Fibroblast of skin of right biceps (primary cell): ENCODE data around the gene CXCL8.
A peak's percentile ranks its signal among the peaks of the same experiment; 100 is the strongest.
"Not testable (repeated sequence)": the region's sequence is repeated elsewhere in the genome, so short reads cannot be mapped to it uniquely, and the experiment has no call there.

Experiments
- DNase-seq: peaks from one replicate; pipeline ENCODE4 v3.0.0-alpha.2; 2013

The CXCL8 gene

DNA sequence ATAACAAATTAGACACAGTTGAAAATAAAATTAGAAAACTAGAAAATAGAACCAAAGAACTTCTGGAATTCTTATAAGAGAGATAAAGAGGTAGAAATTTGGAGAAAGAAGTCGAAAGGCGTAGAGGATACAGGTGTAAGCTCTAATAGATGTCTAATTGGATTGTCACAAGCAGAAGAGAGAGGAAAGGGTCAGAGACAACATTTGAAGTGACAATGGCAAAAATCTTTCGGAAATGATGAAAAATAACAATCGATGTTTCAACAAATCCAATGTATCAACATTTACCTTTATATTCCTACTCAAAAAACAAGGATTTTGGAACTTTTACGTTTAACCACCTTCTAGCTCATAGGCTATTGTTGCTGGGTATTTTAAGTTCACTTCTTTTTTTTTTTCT lies 3.8 kb downstream of the CXCL8 start:
- DNase-seq: no peak

DNA sequence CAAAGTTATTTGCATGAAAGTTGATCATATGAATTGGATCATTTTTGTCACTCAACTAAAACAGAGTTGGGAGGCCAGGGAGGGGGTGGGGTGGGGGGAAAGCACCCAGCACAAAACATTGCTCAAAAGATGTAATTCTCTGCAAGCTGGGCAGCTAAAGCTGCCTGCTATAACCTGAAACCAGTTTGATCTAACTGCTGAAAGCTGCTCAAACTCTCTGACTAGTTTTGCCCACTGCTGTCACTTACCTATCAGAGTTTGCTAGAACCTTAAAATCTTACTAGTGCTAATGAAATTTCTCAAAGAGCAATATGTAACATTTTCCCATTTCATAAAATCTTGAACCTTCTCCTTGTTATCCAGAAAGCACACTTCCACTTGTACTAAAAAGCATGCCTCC lies 10.4 kb downstream of the CXCL8 start:
- DNase-seq: no peak

DNA sequence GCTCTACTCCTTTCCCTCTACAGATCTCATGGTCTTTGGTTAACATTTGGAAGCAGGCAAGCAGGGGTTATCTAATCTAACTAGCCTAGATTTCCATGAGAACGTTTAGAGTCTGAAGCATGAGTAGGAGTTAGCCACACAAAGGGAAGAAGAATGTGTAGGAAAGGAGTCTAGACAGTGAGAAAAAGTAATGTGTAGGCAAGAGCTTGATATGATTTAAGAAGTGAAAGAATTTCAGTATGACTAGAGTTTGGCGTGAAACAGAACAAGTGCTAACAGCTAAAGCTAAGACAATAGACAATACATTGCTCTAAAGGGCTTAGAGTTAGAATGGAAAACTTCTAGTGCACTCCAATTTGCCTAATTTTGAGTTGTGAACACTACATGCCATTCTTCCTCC lies 10.8 kb downstream of the CXCL8 start:
- DNase-seq: no peak

DNA sequence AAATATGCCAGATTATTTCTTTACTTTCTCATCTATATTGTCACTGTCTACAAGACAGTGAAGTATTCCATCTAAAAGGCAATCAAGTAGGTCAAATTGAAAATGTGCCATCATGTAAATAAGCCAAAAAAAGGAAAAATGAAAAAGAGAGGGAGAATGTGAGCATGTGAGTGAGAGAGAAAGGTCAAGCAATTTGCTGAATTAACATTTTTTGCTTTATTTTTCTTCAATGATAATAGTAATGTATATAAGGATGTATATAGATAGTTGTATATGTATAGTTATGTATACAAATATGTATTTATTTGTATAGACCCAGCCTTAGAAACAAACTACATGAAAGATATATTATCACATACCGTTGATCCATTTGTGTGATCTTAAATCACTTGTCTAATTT lies 11.5 kb downstream of the CXCL8 start:
- no peak for DNase-seq

DNA sequence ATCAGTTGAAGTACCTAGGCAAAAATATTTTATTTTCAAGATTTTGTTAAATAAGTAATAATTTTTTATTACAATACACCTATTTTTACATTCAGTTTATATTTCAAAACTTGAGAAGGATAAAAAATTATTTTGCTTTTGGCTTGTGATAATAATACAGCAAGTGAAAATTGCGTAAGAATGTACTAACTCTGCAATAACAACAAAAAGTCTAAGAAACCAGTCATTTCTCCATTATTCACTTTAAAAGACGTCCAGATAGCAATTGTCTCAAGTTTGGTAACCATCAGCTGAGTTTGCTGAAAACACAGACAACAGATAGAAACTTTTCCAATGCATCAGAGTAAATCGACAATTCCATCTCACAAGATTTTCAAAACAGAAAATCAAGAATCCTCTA lies 12.1 kb downstream of the CXCL8 start:
- DNase-seq: no peak

DNA sequence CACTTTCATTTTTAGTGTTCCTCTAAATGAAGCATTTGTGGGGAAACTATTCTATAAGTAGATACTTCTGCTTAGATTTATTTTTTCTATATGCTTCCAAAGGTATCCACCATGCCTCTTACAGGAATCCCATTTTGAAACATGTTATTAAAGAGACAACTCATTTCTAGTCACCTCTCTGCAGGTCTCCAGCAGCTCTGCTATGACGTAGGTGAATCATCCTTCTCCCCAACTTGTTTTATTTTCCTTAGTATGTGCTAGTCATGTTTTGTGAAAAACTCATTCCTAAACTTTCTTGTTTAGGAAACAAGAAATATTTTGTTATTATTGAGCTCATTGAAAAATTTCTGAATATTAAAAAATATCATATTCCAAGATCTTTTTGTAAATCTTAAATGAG lies 12.8 kb downstream of the CXCL8 start:
- no peak for DNase-seq

DNA sequence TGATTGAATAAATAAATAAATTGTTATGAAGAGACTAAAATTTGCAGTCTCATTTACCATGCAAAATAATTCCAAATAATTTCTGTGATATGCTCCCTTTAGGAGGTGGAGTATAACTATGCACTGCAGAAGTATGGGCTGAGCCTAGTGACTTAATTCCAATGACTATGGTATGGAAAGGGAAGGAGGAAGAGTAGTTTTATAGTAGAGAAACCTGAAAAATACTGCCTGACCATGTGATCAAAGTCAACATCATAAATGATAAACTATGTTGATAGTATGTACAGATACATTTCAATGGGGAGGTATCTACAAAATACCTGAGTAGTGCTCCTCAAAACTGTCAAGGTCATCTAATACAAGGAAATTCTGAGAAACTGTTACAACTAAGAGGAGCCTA lies 14.6 kb downstream of the CXCL8 start:
- DNase-seq: no peak

DNA sequence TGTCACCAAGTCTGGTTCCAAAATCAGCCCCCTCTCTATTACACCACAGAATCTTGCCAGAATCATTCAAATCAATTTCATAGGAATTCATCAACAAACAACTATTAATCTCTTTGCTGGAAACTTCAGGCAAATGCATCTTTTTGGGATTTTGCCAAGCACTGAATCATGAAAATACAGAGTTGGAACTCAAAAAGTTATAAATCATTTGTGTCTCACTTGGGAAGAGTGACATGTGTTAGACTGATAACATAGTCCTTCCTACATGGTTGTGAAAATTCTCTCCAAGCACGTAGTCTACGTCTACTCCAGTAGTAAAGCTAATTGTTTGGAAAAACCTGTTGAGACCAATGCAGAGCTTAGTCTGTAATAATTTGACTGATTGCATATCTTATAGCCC lies 19.0 kb downstream of the CXCL8 start:
- DNase-seq: no peak

DNA sequence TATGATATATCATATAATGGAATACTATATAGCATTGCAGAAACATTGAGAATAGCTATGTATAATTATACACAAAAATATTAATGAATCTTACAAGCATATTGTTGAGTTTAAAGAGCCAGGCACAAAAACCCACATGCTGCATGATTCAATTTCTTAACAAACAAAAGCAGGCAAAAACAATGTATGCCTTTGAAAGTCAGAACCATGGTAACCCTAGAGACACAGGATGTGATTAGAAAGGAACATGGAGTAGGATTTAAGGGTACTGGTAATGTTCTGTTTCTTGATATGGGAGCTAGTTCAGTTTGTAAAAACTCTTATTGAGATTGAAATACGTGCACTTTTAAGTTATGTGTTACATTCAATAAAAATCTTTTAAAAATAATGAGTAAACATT lies 21.5 kb downstream of the CXCL8 start:
- no peak for DNase-seq

DNA sequence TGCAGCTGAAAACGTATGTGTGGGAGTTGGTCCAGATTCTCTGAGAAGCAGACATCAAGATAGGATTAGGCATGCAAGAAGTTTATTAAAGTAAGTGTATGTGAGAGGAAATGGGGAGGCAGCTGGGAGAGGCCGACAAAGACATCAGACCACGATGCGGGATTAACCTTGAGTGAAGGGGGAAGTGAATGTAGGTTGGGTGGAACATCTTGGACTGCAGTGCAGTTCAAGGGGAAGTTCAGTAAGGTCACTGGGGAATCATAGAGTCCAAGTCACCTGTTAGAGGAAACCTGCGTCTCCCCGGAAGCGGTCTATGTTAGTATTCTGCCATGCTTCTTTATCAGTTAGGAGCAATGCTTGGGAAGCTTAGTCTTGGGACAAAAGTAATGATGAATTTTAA lies 22.0 kb downstream of the CXCL8 start:
- DNase-seq: no peak

DNA sequence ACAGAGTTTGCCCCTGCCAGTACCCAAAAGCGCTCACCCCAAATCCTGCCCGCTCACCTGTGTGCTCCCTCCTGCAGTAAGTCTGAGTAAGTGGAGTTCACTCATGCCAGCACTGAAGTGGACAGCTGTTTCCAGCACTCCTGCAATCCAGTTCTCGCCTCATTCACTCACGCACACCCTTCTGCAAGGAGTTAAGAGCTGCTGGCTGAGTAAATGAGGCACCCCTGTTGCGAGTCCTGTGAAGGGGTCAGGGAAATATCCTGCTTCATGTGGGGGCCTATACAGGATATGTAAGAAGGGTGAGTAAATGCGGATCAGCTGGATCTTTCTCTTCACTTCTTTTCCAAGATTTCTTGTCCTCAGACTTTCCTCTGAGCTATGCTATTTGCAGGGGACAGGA lies 23.5 kb downstream of the CXCL8 start:
- no peak for DNase-seq

DNA sequence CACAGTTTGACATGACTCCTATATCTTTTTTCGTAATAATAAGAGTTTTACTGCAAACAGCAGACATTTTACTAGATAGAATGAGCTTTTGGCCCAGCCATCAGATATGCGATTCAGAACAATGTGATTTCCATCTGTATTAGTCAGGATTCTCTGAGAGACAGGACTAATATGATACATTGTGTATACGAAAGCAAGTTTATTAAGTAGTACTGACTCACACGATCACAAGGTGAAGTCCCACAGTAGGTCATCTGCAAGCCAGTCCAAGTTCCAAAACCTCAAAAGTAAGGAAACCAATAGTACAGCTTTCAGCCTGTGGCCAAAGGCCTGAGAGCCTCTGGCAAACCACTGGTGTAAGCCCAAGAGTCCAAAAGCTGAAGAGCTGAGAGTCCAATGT lies 24.1 kb downstream of the CXCL8 start:
- DNase-seq: peak; percentile 10

DNA sequence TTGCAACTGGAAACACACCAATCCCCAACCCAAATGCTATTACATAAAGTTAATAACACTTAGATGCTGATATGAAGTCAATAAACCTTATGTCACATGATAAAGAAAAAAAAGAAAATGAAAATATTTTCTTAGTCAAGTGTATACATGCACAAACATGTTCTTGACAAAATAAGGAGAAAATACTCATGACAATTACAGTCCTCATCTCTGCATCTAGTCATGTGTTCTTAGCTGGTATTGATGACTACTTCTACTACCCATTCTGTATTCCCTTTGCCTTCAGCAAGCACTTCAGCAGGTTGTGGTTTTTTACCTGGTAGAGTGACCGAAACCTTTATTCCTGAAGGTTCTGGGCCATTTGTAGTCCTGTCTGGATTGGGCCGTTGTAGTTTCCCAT lies 24.9 kb downstream of the CXCL8 start:
- DNase-seq: no peak

DNA sequence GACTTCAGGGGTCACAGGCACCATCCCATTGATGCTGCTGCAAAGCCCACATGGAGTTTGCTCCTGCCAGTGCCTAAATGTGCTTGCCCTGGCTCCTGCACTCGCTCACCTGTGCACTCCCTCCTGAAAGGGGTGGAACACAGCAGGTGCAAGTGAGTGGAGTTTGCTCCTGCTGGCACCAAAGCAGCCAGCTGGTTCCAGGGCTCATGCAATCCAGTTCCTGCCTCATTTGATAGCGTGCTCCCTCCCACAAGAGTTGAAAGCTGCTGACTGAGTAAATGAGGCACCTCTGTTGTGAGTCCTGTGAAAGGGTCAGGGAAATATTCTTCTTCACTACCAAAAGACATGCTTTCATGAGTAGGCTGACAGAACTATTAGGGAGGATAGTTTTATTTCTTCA lies 30.5 kb downstream of the CXCL8 start:
- no peak for DNase-seq

DNA sequence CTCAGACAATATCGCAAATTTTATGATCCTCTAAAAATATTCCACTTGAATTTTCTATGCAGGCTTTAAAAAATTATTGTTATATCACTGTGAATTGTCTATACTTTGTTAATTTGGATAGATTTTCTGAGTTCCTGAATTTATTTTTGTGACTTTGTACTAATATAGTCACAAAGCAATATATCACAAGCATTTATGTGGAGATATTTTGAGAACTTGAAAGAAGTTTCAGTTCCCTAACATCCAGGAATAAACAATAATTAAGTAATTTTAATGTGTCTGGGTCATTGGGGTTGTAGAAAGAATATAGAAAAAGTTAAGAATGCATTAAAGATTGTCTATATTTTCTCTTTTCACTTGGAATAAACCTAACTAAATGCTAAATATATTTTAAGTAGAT lies 32.0 kb downstream of the CXCL8 start:
- DNase-seq: no peak

DNA sequence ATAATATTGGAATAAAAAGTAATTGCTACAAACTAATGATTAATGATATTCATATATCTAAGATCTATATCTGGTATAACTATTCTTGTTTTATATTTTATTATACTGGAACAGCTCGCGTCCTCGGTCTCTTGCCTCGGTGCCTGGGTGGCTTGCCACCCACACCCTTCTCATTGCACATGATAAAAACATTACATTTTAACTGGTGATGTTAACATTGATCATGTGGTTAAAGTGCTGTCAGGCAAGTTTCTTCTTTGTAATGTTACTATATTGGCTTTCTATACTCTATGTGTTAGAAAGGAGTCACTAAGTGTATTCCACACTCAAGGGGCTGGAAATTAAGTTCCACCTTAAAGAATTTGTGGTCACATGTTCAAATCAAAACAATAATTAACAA lies 34.0 kb downstream of the CXCL8 start:
- DNase-seq: not testable (repeated sequence)

DNA sequence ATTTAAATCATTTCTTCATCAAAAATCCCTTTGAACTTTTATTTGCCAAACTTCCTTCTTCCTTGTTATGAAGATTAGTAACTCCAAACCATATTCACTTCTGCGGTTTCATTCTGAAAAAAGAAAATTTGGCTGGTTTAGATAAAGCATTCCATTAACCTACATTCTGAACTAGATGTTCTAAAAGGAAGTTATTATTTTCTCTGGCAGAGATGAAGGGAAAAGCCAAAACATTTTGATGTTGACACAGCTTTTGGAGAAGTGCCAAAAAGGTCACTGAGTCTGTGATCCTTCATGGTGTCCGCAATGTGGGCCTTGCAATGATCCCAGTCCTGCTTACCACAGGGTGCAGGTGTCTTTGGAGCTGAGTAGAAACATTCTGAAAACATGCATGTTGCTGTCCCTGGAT lies 36.0 kb downstream of the CXCL8 start:
- peak; percentile 65 for DNase-seq

DNA sequence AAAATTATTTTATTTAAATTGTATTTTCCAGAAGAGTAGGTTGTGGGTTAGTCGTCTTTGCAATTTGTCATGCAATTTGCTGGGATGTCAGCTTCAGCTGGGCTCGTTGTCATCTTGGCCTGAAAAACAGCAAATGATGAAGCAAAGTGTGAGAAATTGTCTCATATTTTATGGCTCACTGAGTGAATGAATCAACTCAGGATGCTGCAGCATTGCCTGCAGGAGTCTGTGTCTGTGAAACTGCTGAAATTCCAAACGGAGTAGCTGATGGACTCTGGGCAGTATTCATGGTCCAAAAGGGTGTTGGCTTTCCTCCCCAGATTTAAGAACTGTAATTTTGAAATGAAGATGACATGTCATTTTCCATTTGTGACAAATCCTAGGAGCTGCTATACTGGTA lies 37.2 kb downstream of the CXCL8 start:
- DNase-seq: peak; percentile 41

DNA sequence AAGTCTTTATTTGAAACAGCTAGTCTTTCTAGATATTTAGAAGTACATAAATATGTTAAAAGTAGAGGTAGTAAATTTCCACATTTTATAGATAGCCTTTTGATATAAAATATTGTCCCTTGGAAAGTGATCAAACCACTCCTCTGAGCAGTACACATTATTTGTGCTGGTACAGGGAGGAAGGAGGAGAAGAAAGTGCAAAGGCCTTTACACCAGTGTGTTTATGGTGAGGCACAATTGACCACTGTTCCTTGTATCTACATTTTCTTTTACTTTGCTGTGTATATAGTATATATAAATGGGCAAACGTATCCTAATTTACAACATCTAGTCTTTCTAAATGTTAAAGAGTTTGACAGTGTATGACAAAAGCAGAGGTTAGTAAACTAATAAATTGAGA lies 39.9 kb downstream of the CXCL8 start:
- no peak for DNase-seq

DNA sequence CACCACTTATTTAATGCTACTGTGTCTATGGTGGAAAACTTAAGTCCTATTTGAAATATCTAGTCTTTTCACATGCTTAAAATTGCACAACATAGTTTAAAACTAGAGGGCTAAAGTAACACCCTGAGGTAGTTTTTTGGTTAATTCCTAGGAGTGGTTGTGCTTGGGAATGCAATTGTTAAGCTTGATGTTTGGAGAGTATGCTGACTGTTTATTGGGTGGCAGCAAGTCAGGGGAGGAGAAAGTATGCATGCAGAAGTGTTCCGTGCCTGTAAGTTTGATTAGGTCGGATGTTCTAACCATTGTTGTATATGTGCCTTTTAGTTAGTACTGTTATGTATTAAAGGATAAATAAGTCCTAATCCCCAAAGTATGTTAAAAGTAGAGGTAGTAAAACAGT lies 40.5 kb downstream of the CXCL8 start:
- no peak for DNase-seq

DNA sequence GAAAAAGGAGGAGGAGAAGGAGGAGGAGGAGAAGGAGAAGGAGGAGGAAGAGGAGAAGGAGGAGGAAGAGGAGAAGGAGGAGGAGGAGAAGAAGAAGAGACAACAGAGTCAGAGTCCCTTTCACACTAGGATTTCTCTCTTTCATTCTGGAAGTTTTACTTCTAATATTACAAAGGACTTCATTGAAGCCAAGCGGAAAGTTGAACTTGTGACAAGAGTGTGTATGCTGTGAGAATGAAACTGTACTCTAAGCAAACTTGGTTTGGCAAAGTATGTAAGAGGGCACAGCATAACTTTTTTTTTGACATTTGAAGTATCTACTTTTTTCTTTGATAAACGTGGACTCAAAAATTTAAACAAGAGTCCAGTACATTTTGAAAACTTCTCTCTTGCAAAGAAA lies 48.0 kb downstream of the CXCL8 start:
- DNase-seq: no peak
